ENCODE measurements around the gene CAMKMT.

The CAMKMT gene

DNA sequence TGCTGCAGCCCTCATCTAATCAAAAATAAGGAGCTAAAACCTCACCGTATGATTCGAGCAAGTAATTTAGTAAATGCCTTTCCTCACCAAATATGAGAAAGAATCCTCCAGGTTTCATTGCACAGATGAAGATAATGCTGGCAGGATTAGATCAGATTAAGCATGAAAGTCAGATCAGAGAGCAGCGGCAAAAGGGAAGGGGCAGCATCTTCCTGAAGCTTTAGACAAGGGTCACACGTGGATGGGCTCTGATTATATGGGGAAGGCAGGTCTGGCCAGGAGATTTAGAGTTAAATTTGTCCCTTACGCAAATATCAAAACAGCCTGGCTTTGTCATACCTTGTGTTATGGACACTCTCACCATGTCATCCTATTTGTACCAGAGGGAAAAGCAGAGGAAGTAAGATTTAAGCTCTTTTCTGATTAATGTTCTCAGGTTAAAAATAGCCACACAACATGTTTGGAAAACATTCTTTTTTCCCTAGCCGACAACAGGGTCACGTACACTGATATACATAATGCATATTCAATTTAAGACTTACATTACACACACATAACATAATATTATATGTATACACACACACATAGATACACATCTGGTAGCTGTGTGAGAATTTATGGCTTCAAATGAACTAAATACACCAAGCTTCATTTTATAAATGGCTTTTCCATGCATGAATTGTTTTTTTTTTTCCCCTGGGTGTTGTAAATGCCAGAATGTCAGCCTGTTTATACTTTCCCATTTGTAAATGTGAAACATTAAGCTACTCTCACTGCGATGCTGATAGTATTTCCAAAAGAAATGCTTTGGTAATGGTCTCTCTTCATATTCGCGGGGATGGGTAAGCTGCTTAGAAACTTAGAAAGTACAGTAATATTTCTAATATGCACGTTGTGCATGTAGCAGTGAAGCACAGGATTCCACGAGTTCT lies 383.5 kb downstream of the CAMKMT start:
- H3K4me3 ChIP-seq (ENCODE audit: low read length) = no peak overlapping the region

DNA sequence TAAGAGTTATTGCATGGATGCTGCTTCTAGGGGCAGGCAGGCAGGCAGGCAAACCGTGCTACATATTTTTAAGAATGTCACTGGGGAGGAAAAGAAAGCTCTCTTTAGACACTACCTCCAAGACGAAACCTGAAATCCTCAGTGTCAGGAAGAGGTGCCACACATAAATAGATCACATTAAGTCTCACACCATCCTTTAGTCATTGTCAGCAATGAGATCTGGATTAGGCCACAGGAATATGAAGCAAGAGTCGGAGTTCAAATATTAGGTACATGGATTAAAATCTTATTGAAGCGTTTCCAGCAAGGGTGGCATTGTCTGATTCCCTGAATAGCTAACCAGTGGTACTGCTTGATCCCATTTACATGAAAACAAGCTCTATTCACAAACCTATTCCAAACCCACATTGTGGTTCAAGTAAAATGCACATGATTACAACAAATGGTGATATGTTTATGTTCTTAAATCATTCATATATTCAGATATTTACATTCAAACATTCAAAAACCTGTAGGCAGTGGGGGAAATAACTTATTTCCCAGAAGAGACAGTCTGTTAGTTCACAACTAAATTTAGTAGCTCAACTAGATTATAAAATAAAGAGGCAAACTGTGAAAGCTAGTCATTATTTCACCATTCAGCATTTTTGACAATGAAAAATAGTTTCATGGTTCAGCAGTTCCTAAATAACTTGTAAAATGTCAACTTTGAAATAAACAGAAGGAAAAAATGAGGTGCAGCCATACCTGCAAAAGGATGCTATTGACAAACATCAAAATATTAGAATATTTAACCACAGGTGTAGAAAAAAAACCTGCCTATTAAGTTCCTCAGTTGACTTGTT lies 384.4 kb downstream of the CAMKMT start:
- DNase-seq (ENCODE audit: low read depth, low spot score) = no peak
- H3K4me3 ChIP-seq (ENCODE audit: low read length) = no peak overlapping the region

More for the DNA sequence above, 383.5 kb downstream of the CAMKMT start:
- DNase-seq (ENCODE audit: low read depth, low spot score) = no peak

DNA sequence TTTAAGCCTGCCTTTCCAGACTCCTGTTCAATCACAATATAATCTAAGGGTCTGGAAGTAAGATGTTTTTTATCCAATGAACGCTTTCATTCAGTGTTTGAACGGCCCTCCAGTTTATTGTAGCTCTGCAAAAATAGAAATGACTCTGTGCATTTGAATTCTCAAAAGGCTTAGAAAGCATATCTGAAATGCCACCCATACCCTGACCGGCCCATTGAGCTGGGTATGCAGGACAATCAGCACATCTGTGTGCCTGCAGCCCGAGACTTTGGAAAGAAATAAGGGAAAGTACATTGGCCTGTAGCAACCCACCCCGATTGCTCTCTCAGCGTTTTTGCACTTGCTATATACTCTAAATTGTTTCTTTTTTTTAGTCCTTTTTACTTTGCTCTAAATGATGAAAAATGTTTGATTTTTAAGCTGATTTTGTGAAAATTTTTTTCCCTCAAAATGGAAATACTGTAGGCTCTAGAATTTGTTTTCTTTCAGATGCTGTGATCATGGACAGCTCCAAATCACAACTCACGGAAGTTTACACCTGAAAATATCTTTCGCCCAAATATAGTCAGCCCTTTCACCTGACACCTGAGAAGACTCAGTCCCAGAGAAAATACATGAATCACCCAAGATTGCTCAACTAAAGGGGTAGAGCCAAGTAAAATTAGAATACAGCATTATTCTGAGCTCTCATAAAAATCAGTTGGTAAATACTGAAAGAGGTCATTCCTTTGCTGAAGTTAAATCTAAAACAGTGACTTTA lies 385.3 kb downstream of the CAMKMT start:
- no peak for DNase-seq (ENCODE audit: low read depth, low spot score)
- no peak overlapping the region for H3K4me3 ChIP-seq (ENCODE audit: low read length)

DNA sequence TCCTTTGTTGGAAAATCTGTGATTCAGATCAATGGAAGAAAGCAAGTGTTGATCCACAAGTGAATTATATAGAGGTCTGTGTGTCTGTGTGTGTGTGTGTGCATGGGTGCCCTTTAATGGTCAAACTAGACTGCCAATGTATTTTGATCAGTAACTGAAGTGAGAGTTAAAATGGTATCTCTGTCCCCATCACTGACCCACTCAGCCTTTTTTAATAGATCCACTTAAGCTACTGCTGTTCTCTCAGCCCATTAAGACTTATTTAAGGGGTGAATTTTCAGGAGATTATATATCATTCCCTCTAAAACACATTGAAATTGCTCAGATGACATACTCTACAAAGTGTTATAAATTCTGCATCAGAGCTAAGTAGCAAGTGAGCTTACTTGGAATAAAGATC lies 386.0 kb downstream of the CAMKMT start:
- no peak for DNase-seq (ENCODE audit: low read depth, low spot score)
- H3K4me3 ChIP-seq (ENCODE audit: low read length) = no peak overlapping the region

DNA sequence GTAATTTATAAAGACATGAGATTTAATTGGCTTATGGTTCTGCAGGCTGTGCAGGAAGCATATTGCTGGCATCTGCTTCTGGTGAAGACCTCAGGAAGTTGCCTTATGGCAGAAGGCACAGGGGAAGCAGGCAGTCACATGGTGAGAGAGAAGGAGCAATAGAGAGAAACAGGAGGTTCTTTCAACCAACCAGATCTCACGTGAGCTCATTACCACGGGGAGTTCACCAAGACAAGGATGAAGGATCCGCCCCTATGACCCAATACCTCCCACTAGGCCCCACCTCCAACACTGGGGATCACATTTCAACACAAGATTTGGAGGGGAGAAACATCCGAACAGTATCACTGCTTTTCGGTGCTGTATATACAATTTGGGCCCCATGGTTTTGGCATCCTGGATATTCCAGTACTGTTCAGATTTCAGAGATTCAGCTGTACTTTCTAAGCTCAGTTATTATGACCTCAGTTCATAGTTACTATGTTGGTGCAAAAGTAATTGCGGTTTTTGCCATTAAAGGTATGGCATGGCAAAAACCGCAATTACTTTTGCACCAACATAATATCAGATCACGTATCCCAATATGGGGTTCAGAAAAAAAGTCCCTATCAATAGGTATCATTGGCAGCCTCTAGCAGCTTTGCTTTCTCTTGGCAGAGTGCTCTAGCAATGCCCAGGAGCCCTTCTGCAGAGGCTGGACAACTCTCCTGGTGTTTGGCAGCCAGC lies 390.2 kb downstream of the CAMKMT start:
- no peak overlapping the region for H3K4me3 ChIP-seq (ENCODE audit: low read length)
- peak; percentile 6 for DNase-seq (ENCODE audit: low read depth, low spot score)

DNA sequence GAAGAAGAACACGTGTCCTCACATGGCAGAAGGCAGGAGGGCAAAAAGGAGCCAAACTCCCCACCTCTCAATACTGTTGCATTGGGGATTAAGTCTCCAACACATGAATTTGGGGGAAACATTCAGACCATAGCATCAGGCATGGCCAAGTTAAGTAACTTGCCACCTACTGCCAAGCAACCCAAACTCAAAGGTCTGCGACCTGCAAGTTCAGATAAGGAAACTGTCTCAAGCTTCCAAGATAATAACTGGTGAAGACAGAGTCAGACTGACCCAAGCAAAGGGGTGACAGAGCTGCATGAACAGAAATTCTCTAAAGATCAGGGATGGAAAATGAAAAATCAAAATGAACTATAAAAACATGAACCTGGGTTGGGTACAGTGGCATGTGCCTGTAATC lies 391.0 kb downstream of the CAMKMT start:
- H3K4me3 ChIP-seq (ENCODE audit: low read length) = no peak overlapping the region
- DNase-seq (ENCODE audit: low read depth, low spot score) = no peak

DNA sequence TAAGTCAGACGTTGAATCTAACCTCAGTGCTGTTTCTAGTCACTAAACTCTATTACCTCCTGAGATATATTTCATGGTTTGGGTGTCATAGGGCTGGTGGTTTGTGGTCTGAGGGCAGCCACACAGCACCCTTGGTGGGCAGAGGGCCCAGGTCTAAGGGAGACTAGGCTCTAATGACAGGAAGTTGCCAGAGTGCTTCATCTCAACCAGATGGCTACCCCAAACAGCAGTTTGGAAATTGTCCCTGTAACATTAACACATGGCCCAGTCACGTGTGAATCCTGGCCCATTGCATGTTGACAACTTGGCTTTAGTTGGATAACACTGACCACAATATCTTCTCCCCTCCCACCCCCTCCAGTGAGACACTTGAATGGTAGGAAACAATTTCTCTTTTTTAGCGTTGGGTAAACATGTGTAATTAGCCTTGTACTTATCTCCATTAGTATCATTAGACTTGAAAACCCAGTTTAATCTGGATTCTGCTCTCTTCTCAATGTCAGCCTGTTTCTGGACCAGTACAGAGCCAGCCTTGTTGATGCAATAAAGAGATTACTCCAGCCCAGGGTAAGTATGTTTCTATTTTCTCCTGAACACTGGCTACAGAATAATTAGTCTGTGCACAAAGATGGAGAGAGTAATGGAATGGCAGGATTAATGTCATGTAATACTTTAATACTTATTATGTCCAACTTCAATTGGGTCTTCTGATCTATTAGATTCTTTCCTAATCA lies 392.0 kb downstream of the CAMKMT start:
- peak; percentile 4 for DNase-seq (ENCODE audit: low read depth, low spot score)
- H3K4me3 ChIP-seq (ENCODE audit: low read length) = no peak overlapping the region

DNA sequence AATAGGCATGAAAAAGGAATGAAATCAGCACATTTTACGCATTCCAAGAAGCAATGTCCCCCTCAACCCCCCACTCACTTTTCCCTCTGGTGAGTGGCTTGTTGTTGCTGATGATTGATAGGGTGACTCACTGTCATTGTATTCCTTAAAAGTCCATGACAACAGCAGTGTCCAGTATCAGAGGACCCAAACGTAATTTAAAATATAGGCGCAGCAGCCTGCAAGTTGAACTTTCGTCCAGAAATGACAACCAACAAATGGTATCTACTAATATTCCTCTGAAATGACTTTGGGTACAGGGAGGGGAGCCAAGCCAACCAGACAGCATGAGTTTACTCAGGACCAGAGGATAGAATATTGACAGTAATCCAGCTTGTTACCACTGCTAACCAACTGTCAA lies 396.8 kb downstream of the CAMKMT start:
- DNase-seq (ENCODE audit: low read depth, low spot score) = no peak
- no peak overlapping the region for H3K4me3 ChIP-seq (ENCODE audit: low read length)

DNA sequence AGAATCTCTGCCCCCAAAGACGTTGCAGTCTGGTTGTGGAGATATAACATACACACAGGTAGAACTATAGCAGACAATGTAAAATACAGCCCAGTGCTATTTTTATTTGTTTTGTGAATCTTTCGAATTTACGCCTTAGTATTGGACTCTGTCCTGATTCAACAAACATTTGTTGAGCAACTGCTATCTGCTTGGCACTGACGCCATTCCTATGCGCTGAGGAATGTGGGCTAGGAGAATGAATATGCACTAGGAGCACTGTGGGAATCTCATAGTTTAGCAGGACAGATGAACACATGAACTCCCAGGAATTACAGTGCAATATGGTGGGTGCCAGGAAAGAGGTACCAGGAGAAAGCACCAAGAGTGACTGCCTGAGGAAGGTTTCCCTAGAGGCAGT lies 398.1 kb downstream of the CAMKMT start:
- no peak for DNase-seq (ENCODE audit: low read depth, low spot score)

DNA sequence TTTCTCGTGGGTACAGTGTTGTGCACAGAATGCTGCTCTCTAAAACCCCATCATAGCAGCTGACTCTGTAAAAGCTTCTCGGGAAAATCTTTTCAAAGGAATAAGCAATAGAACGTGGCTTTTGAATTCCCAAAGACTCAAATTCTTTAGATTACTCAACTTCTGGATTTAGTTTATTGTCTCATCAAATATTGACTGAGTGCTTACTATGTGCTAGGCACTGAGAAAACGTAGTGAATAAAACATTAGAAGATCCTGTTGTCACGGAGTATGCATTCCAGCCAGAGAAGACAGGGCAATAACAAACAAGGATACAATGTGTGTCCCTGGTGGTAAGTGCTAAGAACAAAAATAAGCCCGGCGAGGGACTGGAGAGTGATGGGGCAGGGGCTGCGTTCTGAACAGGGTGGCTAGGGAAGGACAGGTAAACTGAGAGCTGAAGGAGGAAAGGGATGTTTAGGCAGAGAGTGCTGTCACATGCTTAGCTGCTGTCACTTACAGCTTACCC lies 401.6 kb downstream of the CAMKMT start:
- no peak overlapping the region for H3K4me3 ChIP-seq (ENCODE audit: low read length)
- no peak for DNase-seq (ENCODE audit: low read depth, low spot score)

More for the DNA sequence above, 398.1 kb downstream of the CAMKMT start:
- no peak overlapping the region for H3K4me3 ChIP-seq (ENCODE audit: low read length)

DNA sequence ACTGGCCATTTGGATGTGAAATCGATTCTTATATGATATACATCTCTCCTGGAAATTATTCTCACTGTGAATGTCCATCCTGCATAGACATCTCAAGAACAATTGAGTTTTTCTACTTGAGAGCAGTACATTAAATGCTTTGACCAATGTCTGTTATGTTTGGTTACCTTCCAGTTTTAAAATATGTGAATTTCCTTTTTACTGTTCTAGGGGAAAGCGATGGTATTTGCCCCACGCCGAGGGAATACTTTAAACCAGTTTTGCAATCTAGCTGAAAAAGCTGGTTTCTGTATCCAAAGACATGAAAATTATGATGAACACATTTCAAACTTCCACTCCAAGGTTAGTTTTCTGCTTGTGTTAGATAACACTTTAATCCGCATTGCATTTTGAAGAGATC lies 404.5 kb downstream of the CAMKMT start:
- no peak for DNase-seq (ENCODE audit: low read depth, low spot score)
- no peak overlapping the region for H3K4me3 ChIP-seq (ENCODE audit: low read length)

DNA sequence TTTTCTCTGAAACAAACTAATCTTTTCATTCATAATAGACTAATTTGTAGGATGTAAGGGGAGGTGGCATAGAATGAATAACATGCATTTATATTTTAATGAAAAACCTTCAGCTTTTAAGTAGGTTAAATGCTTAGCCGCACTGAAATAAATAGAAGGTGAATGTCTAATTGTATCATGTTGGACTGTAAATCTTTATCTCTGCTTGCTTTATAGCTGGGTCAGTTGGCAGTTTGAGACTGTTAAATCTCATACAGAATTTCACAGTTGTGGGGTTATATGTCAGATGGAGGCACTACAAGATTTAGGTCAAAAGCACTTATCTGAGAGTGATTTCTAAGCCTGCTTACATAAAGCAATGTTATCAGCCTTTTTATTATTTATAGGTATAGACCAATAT lies 405.0 kb downstream of the CAMKMT start:
- DNase-seq (ENCODE audit: low read depth, low spot score) = no peak
- H3K4me3 ChIP-seq (ENCODE audit: low read length) = no peak overlapping the region

DNA sequence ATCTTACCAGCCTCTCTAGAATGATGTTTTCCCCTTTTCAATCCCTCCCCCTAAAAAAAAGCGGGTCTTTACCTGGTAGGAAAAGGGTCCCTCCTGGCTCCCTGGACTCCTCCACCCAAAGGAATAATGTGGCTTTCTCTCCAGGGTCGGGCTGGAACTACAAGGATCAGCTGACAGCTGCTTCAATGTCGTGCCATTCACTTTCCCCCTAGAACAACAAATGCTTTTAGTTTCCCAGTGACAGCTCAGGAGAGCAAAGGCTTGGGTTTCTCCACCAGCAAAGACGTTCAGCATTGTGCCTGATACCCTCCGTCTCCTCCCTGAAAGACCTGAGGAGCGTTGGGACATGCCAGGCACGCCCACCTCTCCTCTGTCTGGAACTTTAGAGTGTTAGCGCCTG lies 405.9 kb downstream of the CAMKMT start:
- no peak overlapping the region for H3K4me3 ChIP-seq (ENCODE audit: low read length)
- DNase-seq (ENCODE audit: low read depth, low spot score) = no peak

DNA sequence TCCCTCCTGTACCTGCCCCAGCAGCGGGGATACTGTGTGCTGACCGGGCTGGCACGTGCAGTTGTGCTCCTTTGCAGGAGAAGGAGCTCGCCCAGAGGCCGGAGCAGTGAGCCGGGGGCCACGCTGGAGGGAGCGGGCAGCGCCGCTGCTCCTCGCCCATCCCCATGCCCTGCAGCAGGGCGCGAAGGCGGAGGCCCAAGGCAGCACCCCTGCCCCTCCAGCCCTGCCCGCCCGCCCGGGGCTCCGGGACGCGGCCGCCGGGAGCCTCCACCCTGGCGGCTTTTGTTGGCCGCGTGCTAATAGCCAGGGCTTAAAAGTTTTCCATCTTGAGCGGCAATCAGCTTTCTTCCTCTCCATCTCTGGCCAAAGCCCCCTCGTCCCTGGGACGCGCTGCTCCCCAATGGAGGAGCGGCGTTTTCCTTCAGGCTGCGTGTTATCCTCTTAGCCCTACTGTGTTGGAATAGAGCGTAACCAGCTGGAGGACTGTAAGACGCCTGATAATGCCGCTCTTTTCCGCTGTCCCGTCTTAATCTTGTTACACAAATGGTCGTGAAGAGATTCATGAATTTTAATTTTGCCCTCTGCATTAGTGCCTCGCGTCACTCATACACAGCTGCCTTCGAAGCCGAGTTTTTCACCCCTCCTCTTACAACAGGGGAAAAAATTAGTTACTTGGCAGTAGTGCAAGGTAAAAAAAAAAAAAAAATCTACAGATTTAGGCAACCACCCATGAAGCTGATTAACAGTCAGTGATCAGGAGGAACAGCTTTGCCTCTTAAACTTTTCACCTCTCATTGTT lies 406.9 kb downstream of the CAMKMT start:
- no peak overlapping the region for H3K4me3 ChIP-seq (ENCODE audit: low read length)
- DNase-seq (ENCODE audit: low read depth, low spot score) = no peak

DNA sequence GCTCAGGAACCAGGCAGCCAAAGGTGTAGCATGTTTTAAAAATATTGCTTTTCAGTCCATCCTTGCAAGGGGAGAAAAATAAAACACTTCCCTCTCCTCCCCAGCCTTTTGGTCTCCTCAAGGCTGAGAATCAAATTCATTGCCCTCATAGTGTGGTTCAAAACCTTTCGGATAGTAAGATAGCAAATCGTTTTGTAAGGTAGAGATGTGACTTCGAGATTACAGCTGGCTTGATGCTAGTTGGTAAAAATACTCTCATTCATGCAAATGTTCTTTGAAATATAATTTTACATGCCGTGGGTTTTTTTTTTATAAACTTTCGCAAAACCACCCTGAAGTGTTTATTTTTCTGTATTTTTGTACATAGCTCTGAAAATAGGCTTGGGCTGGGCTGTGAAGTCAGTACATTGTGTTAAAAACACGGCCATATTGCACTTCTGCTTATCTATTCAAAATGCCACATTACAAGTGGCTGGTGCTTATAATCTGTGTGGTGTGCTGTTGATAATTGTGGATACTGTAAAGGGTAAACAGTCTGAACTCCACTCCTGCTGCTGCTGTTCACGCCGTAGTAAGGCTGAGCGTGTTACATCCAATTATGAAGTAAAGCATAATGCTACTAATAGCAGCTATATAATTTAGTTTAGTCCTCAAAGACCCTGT lies 407.7 kb downstream of the CAMKMT start:
- DNase-seq (ENCODE audit: low read depth, low spot score) = no peak
- H3K4me3 ChIP-seq (ENCODE audit: low read length) = no peak overlapping the region

DNA sequence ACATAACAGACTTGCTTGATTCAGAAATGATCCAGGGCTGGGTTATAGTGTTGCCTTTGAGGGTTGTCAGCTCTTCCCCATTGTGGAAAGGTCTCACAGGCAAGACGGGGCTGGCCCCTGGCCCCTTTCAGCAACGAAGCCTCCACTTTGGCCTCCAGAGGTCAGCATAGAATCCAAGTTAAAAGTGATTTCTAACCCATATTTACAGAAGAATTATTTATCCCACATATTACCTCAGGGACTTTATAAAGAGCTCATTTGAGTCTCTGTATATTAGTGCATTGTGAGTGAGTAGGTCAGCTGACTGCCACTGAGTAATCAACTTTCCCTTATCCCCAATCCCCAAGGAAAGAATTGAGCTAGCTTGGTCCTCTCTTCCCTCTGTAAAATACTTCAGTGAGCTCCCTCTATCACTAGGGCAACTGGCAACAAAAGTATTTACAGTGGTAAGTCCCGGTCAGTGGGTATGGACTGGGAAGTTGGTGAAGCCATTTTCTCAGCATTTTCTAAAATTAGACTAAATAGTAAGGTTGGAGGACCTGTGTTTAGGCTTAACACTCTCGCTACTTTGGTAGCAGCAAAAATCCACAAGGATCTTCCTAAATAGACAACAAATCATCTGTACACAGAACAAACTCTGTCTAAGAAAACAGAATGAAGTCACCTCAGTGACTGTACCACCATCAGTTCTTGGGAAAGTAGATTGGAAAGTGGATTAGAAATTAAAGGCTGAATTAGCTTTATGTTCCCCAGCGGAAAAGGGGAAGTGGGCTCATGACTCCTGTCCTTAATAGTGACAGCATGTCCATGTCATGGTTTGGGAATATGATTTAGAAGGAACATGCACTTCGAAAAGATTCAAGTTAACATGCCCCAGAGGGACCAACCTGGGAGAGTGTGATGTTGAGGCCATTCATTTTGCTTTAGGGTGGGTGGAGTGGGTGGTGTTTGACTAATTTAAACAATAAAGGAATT lies 408.8 kb downstream of the CAMKMT start:
- no peak for DNase-seq (ENCODE audit: low read depth, low spot score)

More for the DNA sequence above, 408.8 kb downstream of the CAMKMT start:
- no peak overlapping the region for H3K4me3 ChIP-seq (ENCODE audit: low read length)

Data from Jurkat, Clone E6-1 (cell line).